Fibroblast of lung (primary cell): ENCODE measurements around the gene ENC1. TPM values are rescaled to one million over a fixed set of nuclear protein-coding genes. Genes with fewer than 3 reads are reported as not detected.

ENCODE experiments used
- DNase-seq, 2 donors: peaks; one replicate each; pipeline versions ENCODE4 v3.0.0 to v3.0.0-alpha.2; 2010; ENCODE audit warnings: low read depth in 2 of 2
- H2AFZ ChIP-seq: 2 replicates; pipeline ENCODE4 v1.5.1; 2012; ENCODE audit warnings: low read length, control low read depth, inconsistent platforms
- H3K27ac ChIP-seq: 2 replicates; pipeline ENCODE4 v1.5.1; 2011; ENCODE audit warnings: low read length, control low read depth; ENCODE audit not compliant: insufficient read depth
- H3K27me3 ChIP-seq: 2 replicates; pipeline ENCODE4 v1.5.1; 2011; ENCODE audit warnings: mild to moderate bottlenecking, low read length; ENCODE audit not compliant: control insufficient read depth, insufficient read depth
- H3K36me3 ChIP-seq: 2 replicates; pipeline ENCODE4 v1.5.1; 2011; ENCODE audit warnings: low read length; ENCODE audit not compliant: control insufficient read depth, insufficient read depth
- H3K4me1 ChIP-seq: 2 replicates; pipeline ENCODE4 v1.5.1; 2011; ENCODE audit warnings: low read length; ENCODE audit not compliant: control insufficient read depth, insufficient read depth; ENCODE audit errors: extremely low read depth
- H3K4me2 ChIP-seq: 2 replicates; pipeline ENCODE4 v1.5.1; 2011; ENCODE audit warnings: low read length, control low read depth; ENCODE audit not compliant: insufficient read depth; ENCODE audit errors: extremely low read depth
- H3K4me3 ChIP-seq, 4 experiments: fragments of 200-600 bp in 1 of 4; sonication (generic) in 1 of 4; replicated peaks in 1 of 4; 2 replicates each; pipeline ENCODE4 v1.5.1; 2011 to 2016; ENCODE audit warnings: low read length in 4 of 4, low read depth in 3 of 4, mild to moderate bottlenecking in 3 of 4, control low read depth in 2 of 4, inconsistent platforms in 1 of 4, mixed read lengths in 1 of 4; ENCODE audit not compliant: insufficient read depth in 1 of 4; ENCODE audit errors: control extremely low read depth in 1 of 4
- H3K79me2 ChIP-seq: 2 replicates; pipeline ENCODE4 v1.5.1; 2012; ENCODE audit warnings: mild to moderate bottlenecking, low read length, inconsistent platforms; ENCODE audit not compliant: control insufficient read depth, insufficient read depth
- H3K9ac ChIP-seq: 2 replicates; pipeline ENCODE4 v1.5.1; 2011; ENCODE audit warnings: mild to moderate bottlenecking, low read length, control low read depth; ENCODE audit not compliant: insufficient read depth
- H3K9me3 ChIP-seq: 2 replicates; pipeline ENCODE4 v1.5.1; 2012; ENCODE audit warnings: low read depth, low read length; ENCODE audit not compliant: control insufficient read depth, insufficient read depth
- H4K20me1 ChIP-seq: 2 replicates; pipeline ENCODE4 v1.5.1; 2011; ENCODE audit warnings: low read length; ENCODE audit not compliant: control insufficient read depth, insufficient read depth; ENCODE audit errors: extremely low read depth
- CTCF ChIP-seq, 2 donors: IDR thresholded peaks in 1 of 2; conservative IDR thresholded peaks in 1 of 2; 1 replicate in 1 of 2; 2 replicates in 1 of 2; pipeline ENCODE4 v1.5.1; 2011 to 2012; ENCODE audit warnings: low read length in 2 of 2, control low read depth in 1 of 2, inconsistent platforms in 1 of 2, low read depth in 1 of 2, mild to moderate bottlenecking in 1 of 2
- EZH2 ChIP-seq: IDR thresholded peaks from 2 replicates; pipeline ENCODE4 v1.5.1; 2012; ENCODE audit warnings: low read length, control low read depth, mild to moderate bottlenecking; ENCODE audit errors: missing control alignments
- polyA plus RNA-seq, 2 donors: library from polyadenylated mRNA; depleted of rRNA in 1 of 2; stranded (reverse) in 1 of 2; unstranded in 1 of 2; fragments of >200 nt; gene quantifications; 2 replicates each; pipeline ENCODE4 v1.2.1, GENCODE V29; 2011 to 2012; ENCODE audit warnings: missing spikeins in 1 of 2
- total RNA-seq: library from RNA; depleted of rRNA; stranded (reverse); fragments of >200 nt; gene quantifications from 2 replicates; pipeline ENCODE4 v1.2.1, GENCODE V29; 2014

ENC1 gene
- total and polyA plus RNA-seq, 2 donors (not counting 1 experiment from before 2014, with no cell fraction given), result 3.5 to 15.4 TPM

GRCh38 chr5:74624931-74625505 is 15.5 kb downstream of the ENC1 start:
- no peak for DNase-seq
- Histone ChIP-seq H2AFZ (no peak overlapping the region), H3K9ac (no peak overlapping the region), H3K27ac (no peak overlapping the region), H3K4me1 (no peaks in the 10 kb centered on the region), H3K36me3 (no peaks in the 10 kb centered on the region), H3K4me2 (no peak overlapping the region), H3K79me2 (peaks cover 4% of the 10 kb centered on the region), H3K27me3 (no peaks in the 10 kb centered on the region), H4K20me1 (no peaks in the 10 kb centered on the region), H3K4me3 (no peak overlapping the region), H3K9me3 (no peaks in the 10 kb centered on the region)
- TF ChIP-seq CTCF (conservative IDR thresholded peaks at IDR 0.05 in 1 of 2, IDR thresholded peaks at IDR 0.05 in 1 of 2; ENCODE audit: low read depth in 1 of 2, low read length in 2 of 2), result no peak
- no peak for TF ChIP-seq EZH2

GRCh38 chr5:74624501-74624900 is 16.0 kb downstream of the ENC1 start:
- Histone ChIP-seq H2AFZ (no peak overlapping the region), H3K27me3 (no peaks in the 10 kb centered on the region), H3K4me1 (no peaks in the 10 kb centered on the region), H3K36me3 (no peaks in the 10 kb centered on the region), H3K79me2 (peaks cover 2% of the 10 kb centered on the region), H3K9me3 (no peaks in the 10 kb centered on the region), H4K20me1 (no peaks in the 10 kb centered on the region), H3K4me2 (no peak overlapping the region), H3K9ac (no peak overlapping the region), H3K27ac (no peak overlapping the region), H3K4me3 (no peak overlapping the region)
- peak in 1 of 2 donors; percentile 78 for DNase-seq
- TF ChIP-seq CTCF (conservative IDR thresholded peaks at IDR 0.05 in 1 of 2, IDR thresholded peaks at IDR 0.05 in 1 of 2; ENCODE audit: low read depth in 1 of 2, low read length in 2 of 2), result no peak
- no peak for TF ChIP-seq EZH2

GRCh38 chr5:74623748-74624408 is 16.6 kb downstream of the ENC1 start:
- no peaks in the 10 kb centered on the region for H4K20me1 ChIP-seq
- no peaks in the 10 kb centered on the region for H3K79me2 ChIP-seq
- H3K4me1 ChIP-seq, result no peaks in the 10 kb centered on the region
- DNase-seq, result no peak
- H3K9me3 ChIP-seq, result no peaks in the 10 kb centered on the region
- no peaks in the 10 kb centered on the region for H3K27me3 ChIP-seq
- H2AFZ ChIP-seq, result no peak overlapping the region
- H3K4me3 ChIP-seq, result no peak overlapping the region
- no peaks in the 10 kb centered on the region for H3K36me3 ChIP-seq
- H3K4me2 ChIP-seq, result no peak overlapping the region
- no peak overlapping the region for H3K27ac ChIP-seq
- no peak overlapping the region for H3K9ac ChIP-seq
- TF ChIP-seq CTCF (conservative IDR thresholded peaks at IDR 0.05 in 1 of 2, IDR thresholded peaks at IDR 0.05 in 1 of 2; ENCODE audit: low read depth in 1 of 2, low read length in 2 of 2) (no peak), EZH2 (no peak)
